ENCODE measurements around the gene CABLES1.

DNA sequence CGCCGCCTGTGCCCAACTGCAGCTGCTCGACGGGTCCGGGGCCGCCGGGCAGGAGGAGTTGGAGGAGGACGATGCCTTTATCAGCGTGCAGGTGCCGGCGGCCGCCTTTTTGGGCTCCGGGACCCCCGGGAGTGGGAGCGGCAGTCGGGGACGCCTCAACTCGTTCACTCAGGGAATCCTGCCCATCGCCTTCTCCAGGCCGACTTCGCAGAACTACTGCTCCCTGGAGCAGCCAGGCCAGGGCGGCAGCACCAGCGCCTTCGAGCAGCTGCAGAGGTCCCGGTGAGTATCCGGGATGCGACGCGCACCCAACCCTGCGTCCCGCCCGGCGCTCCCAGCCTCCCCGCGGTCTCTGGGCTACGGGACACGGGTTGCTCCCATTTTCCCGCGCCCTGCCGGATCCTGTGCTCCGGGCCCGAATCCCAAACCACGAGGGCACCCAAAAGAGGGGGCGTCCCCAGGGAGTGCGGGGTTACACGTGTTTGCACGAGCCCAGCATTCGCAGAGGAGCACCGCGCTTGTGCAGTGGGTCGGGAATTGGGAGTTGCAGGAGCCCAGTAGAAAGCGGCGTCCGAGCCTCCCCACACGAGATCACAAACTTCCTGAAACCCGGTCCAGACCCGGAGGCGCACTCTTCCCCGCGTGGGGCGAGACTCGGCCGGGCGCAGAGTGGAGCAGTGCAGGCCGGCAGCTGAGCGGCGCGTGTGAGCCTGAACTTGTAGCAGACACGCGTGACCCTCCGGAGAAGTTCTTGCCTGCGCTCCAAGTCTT, 1.2 kb downstream of the CABLES1 start:
- TF ChIP-seq, protein P1, sequence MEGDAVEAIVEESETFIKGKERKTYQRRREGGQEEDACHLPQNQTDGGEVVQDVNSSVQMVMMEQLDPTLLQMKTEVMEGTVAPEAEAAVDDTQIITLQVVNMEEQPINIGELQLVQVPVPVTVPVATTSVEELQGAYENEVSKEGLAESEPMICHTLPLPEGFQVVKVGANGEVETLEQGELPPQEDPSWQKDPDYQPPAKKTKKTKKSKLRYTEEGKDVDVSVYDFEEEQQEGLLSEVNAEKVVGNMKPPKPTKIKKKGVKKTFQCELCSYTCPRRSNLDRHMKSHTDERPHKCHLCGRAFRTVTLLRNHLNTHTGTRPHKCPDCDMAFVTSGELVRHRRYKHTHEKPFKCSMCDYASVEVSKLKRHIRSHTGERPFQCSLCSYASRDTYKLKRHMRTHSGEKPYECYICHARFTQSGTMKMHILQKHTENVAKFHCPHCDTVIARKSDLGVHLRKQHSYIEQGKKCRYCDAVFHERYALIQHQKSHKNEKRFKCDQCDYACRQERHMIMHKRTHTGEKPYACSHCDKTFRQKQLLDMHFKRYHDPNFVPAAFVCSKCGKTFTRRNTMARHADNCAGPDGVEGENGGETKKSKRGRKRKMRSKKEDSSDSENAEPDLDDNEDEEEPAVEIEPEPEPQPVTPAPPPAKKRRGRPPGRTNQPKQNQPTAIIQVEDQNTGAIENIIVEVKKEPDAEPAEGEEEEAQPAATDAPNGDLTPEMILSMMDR (IDR thresholded peaks at IDR 0.05): peak in 1 of 4 experiments; percentile 4
- no peak for TF ChIP-seq POLR2A (IDR thresholded peaks at IDR 0.05)

Measured in uterus (tissue), 2 donors.